CD4-positive, alpha-beta T cell treated with Interleukin-15 for 4 hours (primary cell): ENCODE data around the gene MITF.

ENCODE experiments used
- DNase-seq: peaks from one replicate; pipeline ENCODE4 v3.0.0-alpha.2; 2020; ENCODE audit warnings: low spot score

MITF gene, protein sequence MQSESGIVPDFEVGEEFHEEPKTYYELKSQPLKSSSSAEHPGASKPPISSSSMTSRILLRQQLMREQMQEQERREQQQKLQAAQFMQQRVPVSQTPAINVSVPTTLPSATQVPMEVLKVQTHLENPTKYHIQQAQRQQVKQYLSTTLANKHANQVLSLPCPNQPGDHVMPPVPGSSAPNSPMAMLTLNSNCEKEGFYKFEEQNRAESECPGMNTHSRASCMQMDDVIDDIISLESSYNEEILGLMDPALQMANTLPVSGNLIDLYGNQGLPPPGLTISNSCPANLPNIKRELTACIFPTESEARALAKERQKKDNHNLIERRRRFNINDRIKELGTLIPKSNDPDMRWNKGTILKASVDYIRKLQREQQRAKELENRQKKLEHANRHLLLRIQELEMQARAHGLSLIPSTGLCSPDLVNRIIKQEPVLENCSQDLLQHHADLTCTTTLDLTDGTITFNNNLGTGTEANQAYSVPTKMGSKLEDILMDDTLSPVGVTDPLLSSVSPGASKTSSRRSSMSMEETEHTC

DNA sequence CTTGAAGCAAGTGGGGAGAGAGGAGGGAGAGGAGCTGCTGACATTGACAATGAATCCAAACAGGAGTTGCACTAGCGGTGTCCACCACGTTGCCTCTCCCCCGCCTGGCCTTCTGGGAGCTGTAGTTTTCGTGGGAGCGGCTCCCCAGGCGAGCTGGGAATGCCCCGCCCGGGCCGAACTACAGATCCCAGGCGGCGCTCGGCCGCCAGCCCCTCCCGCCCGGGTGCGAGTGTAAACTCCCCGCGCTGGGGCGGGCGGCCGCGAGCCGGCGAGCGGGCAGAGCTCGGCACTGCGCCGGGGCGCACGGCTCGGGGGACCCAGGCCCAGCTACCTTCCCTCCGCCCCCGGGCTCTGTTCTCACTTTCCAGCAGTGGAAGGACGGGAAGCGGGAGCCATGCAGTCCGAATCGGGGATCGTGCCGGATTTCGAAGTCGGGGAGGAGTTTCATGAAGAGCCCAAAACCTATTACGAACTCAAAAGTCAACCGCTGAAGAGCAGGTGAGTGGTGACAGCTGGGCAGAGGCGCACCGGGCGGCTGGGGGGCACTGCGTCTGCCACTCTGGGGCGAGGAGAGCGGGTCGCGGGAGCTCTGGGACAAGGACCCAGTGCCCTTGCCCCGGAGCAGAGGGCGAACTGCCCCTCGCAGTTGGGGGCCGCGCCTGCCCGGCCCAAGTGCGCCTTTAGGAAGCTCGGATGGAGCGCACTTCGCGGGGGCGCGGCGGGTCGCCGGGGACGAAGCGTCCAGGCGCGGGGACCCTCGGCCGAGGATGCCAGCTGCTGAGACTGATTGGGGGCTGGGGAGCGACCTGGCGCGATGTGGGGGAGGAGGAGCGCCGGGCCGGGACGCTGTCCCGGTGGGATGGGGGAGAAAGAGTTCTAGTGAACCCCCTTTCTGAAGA is at the start of gene MITF:
Gene MITF (plus strand): TSS at position 261 of the 899 bp plus-strand sequence. CDS start 134 bp downstream, at position 395.
- peak; percentile 13 for DNase-seq

DNA sequence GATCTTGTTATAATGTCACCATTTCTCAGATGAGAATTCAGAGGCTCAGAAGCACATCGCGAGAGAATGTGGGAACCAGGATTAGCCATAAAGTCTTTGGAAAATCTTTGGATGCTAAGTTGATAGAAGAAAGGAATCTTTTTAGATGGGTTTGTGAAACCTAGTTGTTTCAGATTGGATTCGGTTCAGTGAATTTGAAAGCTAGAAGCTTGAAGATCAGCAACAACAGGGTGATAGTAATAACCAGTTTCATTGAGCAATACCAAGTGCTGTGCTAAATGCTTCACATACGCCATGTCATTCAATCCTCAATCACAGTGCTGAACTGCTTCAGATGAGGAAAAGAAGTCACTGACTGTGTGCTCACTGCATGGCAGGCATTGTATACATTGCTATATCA is 47.4 kb upstream of the MITF start:
- no peak for DNase-seq

DNA sequence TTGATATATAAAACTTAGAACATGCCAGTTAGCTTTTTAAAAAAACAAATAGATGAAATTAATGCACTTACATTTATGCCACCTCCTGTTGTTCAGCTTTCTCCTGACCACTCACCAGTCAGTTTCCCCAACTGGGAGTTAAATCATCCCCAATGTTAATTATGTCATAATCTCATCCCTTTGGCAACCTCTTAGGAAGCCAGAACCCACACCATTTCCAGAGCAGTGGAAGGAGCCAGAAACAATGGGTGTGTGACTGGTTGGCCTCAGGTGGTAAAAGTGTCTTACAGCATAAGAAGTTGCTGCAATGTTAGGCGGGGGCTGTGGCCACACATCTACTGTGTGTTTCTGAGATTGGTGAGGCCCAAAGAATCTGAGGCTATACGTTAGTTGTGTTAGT is 46.5 kb upstream of the MITF start:
- no peak for DNase-seq

DNA sequence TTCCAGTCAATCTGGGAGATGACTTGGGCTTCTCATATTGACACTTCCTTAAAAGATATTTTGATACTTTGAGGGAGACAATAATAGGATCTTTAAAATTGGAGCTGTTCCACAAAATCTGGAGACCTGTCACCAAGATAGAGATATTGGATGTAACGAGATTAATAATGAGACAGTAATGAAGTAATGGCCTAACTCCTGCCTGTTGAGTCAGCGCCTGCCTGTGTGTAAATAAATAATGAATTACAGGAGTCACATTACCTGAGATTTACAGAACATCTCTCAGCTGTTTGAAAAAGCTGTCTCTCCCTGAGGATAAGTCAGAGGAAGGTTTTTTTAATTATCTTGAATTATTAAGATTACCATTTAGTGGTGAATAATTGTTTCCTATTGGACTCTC is 43.8 kb upstream of the MITF start:
- DNase-seq: no peak

DNA sequence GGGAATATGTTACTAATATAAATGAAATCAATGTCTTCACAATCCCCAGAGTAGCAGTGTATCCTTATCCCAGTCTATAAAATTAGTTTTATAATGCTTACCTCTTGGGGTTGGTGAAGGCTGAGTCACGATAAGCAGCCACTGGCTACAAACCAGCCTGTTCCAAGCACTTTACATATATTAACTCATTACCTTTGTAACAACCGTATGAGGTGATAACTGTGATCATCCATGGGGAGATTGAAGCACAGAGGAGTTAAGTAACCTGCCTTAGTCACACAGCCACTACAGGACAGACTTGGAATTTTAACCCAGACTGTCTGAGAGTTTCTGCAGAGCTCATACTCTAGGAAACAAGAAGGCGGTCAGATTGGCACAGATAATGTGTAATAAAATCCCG is 43.3 kb upstream of the MITF start:
- DNase-seq: no peak

DNA sequence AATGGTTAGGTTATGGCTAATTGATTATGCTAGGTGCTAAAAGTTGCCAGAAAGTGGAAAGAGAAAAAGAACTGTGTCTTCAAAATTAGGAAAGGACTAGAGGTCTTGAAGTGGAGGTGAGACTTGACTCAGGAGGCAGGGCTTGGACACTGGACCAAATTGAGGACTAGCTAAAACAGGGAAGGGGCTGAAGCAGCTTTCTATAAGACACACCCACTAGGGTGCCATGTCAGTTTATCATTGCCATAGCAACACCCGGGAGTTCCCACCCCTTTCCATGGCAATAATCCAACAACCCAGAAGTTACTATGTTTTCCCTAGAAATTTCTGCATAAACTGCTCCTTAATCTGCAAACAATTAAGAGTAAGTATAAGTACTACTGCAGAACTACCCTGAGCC is 42.9 kb upstream of the MITF start:
- DNase-seq: no peak

DNA sequence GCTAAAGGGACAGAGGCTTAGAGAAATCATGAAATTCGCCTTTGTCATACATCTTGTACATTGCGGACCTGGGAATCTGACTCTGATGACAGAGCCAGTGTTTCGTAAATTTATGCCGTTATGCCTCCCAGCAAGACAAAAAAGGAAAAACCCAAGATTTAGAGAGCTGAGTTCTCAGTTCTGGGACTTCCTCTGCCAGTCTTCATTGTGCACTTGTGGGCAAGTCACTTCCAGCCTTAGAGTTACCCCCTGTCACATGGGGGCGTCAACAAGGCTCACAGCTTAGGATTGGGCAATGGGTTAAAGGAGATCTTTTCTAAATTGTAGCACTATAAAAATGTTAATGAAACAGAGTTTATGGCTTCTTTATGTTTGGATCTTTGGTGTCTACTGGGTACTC is 41.9 kb upstream of the MITF start:
- no peak for DNase-seq

DNA sequence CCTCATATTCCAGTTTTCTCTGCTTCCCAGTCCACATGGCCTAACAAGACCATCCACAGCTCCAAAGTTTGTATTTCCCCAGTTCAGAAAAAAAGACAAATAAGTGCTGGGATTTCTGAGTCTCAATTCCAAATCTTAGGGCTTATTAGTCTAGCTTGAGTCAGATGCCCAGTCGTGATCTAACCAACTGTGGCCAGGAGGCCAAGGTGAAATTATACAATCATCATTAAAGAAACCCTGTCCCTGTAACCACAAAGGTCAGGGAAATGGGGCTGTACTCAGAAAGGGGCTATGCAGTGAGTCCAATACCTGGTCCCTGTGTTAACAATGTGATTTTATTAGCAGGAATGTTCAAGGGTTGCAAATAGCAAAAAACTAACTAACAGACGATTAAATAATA is 40.5 kb upstream of the MITF start:
- no peak for DNase-seq

DNA sequence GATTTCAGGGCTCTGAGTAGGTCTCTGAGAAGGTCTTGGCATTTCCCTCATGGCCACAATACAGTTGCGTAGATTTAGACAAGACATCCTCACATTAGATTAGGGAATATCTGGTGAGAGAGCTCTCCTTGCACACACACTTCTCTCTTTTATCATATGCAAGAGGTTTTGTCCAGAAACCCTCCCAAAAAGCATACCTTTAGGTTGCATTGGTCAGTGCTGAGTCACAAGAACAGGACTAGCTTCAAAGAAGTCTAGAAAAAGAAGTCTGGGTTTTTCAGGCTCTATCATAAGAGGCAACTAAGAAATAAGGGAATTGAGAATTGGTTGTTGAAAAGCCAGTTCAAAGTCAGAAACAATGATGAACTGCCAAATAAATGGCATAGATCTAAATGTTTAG is 40.1 kb upstream of the MITF start:
- no peak for DNase-seq

DNA sequence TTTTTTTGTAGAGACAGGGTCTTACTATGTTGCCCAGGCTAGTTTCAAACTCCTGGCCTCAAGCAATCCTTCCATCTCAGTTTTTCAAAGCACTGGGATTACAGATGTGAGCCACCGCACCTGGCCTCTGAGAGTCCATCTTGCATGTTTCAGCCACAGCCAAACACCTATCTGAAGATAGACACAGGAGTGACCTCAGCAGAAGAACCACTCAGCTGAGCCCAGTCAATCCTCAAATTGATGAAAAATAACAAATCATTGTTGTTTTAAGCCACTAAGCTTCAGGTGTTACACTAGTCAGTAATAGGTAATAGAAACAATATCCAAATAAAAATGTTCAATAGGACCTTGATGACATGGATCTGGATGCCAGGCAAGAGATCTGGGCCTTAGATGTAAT is 38.3 kb upstream of the MITF start:
- no peak for DNase-seq

DNA sequence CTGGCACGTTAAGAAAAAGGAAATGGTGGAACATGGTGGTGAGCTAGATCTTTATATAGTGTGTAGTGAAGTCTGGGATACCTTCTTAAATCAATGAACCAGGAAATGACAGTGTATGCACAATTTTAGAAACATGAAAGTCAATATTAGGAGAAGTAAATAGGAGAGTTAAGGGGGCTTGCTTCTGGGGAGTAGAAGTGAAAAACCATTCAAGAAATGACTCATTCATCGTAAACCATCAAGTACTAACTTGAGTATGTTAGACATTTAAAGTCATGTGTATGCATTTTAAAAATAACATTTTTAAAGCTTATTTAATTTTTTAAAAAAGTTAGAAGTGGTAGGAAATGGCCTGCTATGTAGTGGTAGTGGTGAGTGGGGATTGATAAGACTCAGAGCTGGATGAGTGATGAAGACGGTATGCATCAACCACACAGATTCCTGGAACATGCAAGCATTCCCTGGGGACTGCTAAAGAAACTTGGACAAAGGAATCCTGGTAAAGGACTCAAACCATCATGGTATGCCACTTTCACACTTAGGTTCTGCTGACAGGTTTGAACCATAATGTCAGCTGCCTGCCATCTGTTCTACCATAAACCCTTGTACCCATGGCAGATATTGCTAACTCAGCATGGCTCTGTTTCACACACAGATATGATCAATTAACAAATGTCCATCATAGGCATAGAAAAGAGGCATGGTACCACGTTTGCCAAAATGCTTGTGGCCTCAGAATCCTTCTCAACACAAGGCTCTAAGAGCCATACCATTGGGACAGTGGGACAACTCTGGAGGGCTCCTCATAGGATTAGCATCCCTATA is 28.9 kb upstream of the MITF start:
- DNase-seq: no peak

DNA sequence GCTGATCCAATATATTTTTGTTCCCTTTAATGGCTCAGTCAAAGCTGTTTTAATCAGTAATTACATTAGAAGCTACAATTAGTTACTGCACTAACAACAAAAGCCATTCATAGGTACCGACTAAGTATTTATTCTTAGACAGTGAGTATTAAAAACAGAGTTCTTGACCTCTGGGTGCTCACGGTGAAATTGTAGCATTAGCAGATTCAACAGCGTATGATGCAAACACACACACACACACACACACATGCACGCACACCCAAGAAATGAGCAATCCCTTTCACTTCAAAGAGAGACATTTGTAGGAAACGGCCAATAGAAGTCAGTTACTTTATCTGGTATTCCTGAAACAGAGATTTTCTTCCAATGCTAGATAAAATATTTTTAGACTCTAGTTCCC is 27.0 kb upstream of the MITF start:
- no peak for DNase-seq

DNA sequence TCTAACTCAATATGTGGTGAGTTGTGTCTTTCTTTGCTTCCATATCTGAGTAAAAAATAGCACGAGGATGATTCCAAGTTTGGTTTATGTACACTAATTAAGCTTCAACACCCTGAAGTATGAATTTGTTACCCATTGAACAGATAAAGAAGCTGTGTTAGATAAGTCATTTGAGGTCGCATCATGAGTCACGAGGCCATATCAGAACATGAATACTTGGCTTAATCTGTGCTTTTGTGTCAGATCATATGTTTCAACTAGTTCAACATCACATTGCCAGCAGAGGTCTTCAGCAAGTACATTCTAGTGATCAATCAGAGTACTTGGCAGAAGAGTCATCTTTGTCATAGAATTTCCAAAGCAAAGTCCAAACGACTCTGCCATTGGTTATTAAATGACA is 26.3 kb upstream of the MITF start:
- DNase-seq: no peak

DNA sequence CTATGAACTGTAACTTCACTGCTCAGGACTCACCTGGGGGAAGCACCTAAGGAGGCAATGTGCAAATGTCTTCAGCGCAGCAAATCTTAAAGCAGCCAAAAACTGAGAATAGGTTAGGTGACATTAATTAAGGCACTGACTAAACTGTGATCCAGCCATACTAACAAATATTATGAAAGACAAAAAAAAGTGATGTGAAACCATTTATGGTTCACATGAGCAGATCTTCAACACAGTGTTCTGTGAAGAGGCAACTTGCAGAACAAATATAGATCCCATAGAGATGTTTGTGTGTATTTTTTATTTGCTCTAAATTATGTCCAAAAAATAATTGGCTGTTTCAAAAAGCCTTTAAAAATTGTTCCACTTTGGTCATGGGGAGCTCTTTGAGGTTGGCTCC is 24.1 kb upstream of the MITF start:
- DNase-seq: no peak

DNA sequence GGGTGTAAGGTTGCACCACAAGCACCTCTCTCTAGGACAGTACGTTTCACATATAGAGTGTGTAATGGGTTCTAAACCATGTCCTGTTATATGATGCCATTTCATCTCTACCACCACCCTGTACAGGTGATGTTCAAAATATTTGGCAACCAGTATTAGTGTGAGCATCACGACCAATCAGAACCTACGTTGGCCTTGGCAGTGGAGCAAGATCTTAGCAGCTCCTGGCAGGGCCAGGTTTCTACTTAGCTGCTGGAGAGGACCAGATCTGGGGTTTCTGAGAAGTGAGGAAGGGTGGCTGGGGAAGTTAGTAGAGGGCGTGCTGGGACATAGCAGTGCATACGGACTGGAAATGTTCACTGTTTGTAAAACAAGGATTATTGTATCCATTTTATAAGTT is 23.1 kb upstream of the MITF start:
- no peak for DNase-seq

DNA sequence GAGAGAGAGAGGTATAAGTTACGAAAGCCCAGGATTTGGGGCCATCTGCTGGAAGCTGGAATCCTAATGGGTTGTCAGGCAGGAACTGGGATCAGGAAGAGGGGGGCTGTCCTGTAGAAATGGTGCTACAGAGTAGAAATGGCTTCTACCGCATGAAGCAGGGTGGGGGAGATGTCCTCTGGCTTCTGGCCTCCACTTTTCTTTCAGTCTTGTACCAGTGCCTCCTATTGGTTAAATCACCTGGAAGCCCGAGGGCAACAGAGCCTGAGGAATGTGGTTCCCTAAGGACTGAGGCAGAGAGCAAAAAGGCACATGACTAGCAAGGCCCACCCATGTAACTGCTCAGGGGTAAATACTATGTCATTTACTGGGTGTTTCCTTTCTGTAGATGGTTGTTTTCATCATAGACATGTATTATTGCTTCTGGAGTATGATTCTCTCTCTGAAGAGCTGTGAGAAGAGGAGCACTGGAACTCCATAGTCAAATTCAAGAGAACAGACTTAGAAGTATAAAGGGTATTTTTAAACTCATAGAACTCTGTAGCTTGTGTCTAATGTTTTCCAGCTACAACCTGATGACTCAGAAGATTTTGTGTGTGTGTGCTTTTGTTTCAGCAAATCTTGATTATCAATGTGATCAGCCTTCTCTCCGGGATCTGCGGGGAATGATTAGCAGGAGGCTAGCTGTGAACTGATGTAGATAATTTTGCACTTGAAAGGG is 20.2 kb upstream of the MITF start:
- DNase-seq: no peak

DNA sequence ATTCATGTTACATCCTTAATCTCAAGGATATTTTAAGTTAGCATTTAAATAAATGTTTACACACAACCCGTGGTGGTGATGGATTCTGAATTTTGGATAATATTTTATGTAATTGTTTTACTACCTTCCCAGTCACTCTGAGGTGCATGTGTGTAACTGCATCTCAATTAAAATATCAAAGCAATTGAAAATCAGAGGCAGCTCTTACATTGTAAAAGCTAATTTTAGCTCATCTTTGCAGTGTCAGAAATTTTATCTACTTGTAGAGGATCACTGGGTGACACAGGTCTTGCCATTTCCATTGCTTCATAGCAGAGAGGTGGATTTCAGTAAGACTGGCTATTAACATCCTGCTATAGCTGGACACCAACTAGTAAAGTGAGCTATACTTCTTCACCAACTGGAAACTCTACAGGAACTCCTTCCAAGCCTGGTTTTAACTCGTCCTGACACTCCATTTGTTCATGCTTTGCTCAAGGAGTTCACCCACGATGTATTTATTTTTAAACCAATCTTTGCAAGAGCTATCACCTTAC is 19.6 kb upstream of the MITF start:
- no peak for DNase-seq

DNA sequence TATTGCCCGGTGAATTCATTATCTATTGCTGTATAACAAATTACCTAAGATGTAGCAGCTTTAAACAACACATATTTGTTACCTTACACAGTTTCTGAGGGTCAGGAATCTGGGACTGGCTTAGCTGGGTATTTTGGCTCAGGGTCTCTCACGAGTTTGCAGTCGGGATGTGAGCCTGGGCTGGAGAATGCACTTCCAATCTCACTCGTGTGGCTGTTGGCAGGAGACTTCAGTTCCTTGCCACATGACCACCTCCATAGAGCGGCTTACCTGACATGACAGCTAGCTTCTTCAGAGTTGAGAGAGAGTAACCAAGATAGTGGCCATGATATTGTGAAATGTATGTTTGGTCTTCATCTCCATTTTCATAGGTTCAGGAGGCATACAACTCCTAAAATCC is 18.4 kb upstream of the MITF start:
- DNase-seq: no peak

DNA sequence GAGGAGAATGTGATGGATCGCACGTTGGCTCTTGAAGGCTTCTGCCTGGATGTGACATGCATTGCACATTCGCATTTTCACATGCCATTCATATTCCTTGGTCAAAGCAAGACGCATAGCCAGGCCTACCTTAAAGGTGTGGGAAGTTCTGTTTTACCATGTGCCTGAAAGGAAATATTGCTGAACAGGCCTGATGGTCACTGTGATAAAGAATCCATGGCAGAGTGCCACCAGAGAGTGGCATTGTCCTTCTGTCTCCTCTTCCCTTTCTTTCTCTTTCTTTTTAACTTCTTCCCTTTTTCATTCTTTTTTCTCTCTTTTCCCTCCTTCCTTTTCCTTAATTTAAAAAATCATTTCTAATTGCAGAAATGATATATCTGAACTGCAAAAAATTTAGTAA is 15.9 kb upstream of the MITF start:
- no peak for DNase-seq

DNA sequence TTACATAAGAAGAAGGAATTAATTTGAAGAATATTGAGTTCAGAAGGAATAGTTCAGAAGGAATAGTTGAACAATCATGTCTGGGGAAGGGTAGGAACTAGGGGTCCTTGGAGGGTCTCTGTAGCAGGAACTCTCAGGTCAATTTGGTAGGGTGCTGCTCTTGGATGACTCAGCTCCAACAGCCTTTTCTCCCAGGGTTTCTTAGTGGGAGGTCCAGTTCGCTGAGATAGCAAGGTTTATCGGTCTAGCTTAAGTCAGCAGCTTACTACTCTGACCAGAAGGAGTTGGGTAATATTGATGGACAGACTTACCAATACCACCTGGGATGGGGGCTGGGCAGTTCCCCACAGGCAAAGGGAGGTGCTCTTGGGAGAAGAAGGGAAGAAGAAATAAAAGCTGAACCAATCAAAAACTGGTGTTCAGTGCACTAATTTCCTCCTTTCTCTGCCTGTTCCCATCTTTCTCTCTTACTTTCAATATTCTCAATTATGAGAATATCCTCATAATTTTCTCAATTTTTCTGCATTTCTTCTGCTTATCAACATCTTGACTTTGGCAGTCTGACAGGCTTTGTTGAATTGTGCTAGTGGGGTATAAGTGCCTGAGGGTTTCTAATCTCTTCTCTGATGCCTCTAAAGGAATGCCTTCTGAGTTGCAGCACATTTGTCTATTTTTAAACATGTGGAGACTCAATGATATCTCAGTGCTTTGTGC is 14.4 kb upstream of the MITF start:
- DNase-seq: no peak
